Colonic mucosa (tissue), 4 donors: ENCODE results near the gene LCE1D. TPM values are rescaled to one million over a fixed set of nuclear protein-coding genes. Genes with fewer than 3 reads are reported as not detected.

Experiments
- DNase-seq: peaks from one replicate; pipeline ENCODE4 v3.0.0-alpha.2; 2020
- H3K27ac ChIP-seq: fragments of 200-600 bp; one replicate; pipeline ENCODE4 v1.8.0; 2021
- H3K27me3 ChIP-seq: fragments of 200-600 bp; one replicate; pipeline ENCODE4 v1.8.0; 2021
- H3K36me3 ChIP-seq: fragments of 200-600 bp; one replicate; pipeline ENCODE4 v1.8.0; 2021
- H3K4me1 ChIP-seq: fragments of 200-600 bp; one replicate; pipeline ENCODE4 v1.8.0; 2021; ENCODE audit warnings: mild to moderate bottlenecking
- H3K4me3 ChIP-seq: fragments of 200-600 bp; one replicate; pipeline ENCODE4 v1.8.0; 2021
- H3K9ac ChIP-seq, 2 donors: one replicate each; pipeline ENCODE4 v1.7.0; 2013; ENCODE audit warnings: control low read depth in 2 of 2, low read depth in 2 of 2, low read length in 2 of 2
- H3K9me3 ChIP-seq: fragments of 200-600 bp; one replicate; pipeline ENCODE4 v1.8.0; 2021
- intact Hi-C: fragments of 100-400 bp; cut with DNase I; formaldehyde crosslinking; loops from one replicate; pipeline ENCODE4 v1.14.1; 2022
- total RNA-seq, 2 donors: library from RNA; stranded (reverse); fragmentation: NEBNext Ultra II Directional in 1 of 2; extraction: Animal tissue kit (Norgen Biotek cat#: 25700) in 1 of 2; gene quantifications; one replicate each; pipeline ENCODE4 v1.2.1, GENCODE V29; 2021
- TF ChIP-seq, protein P1 (sequence below): fragments of 200-600 bp; IDR thresholded peaks from one replicate; pipeline ENCODE4 v1.8.0; 2022; ENCODE audit warnings: antibody characterized with exemption, mild to moderate bottlenecking
- donor health status: healthy.
- donor health status: DM: no; HTN: no; CAD: no.
- donor health status: DM: no; HTN: no; CAD: no.

LCE1D gene
- total RNA-seq, 2 donors from 2014 or later: not detected

DNA sequence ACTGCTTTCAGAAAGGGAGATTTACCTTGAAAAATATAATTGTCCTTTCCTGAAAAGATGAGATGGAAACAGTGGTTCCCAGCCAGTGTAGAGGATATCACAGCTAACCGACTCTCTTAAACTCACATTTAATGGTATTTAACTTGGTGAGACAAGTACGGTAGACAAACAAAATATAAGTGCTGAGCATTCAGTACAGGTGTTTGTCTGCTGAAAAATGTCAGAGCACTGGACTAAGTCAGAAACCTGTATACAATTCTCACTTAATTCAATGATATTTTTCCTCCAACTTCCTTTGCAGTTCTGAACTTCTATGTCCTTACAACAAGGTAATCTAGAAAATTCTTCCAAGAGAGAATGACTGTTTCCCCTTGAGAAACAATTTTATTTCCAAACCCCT, 15.2 kb downstream of the LCE1D start, which contains the start of gene LCE1B:
TSS of gene LCE1B (plus strand) at position 301 of the 400 bp plus-strand sequence. CDS start 476 bp downstream, outside the sequence.
- no peak for DNase-seq
- H3K27ac ChIP-seq: no peak within 1 kb of the TSS
- H3K9me3 ChIP-seq: no peaks in the 10 kb centered on the region
- H3K4me3 ChIP-seq: no peak within 1 kb of the TSS
- no peaks in the 10 kb centered on the region for H3K4me1 ChIP-seq
- H3K9ac ChIP-seq: no peak within 1 kb of the TSS
- no peaks in the 10 kb centered on the region for H3K36me3 ChIP-seq
- intact Hi-C loops: no loop called here
- TF ChIP-seq, protein P1, sequence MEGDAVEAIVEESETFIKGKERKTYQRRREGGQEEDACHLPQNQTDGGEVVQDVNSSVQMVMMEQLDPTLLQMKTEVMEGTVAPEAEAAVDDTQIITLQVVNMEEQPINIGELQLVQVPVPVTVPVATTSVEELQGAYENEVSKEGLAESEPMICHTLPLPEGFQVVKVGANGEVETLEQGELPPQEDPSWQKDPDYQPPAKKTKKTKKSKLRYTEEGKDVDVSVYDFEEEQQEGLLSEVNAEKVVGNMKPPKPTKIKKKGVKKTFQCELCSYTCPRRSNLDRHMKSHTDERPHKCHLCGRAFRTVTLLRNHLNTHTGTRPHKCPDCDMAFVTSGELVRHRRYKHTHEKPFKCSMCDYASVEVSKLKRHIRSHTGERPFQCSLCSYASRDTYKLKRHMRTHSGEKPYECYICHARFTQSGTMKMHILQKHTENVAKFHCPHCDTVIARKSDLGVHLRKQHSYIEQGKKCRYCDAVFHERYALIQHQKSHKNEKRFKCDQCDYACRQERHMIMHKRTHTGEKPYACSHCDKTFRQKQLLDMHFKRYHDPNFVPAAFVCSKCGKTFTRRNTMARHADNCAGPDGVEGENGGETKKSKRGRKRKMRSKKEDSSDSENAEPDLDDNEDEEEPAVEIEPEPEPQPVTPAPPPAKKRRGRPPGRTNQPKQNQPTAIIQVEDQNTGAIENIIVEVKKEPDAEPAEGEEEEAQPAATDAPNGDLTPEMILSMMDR: no peak
- H3K27me3 ChIP-seq: no peaks in the 10 kb centered on the region

GRCh38 chr1:152817309-152817708, 20.8 kb downstream of the LCE1D start:
- intact Hi-C loops: no loop called here
- Histone ChIP-seq H3K9me3 (no peaks in the 10 kb centered on the region), H3K4me1 (no peaks in the 10 kb centered on the region), H3K36me3 (no peaks in the 10 kb centered on the region), H3K27me3 (no peaks in the 10 kb centered on the region), H3K27ac (no peak overlapping the region), H3K9ac (no peak overlapping the region), H3K4me3 (no peak overlapping the region)
- no peak for DNase-seq
- TF ChIP-seq, protein P1: no peak

- H3K27me3 ChIP-seq: no peaks in the 10 kb centered on the region
- no peaks in the 10 kb centered on the region for H3K9me3 ChIP-seq
- intact Hi-C loops: no loop called here
- H3K4me1 ChIP-seq: no peaks in the 10 kb centered on the region
- no peak for DNase-seq
- TF ChIP-seq, protein P1: no peak
- no peak overlapping the region for H3K4me3 ChIP-seq
- H3K27ac ChIP-seq: no peak overlapping the region
- H3K36me3 ChIP-seq: no peaks in the 10 kb centered on the region
- no peak overlapping the region for H3K9ac ChIP-seq
Observed at GRCh38 chr1:152823294-152823693, 26.8 kb downstream of the LCE1D start.

- TF ChIP-seq, protein P1: no peak
- Histone ChIP-seq H3K27me3 (no peaks in the 10 kb centered on the region), H3K9me3 (no peaks in the 10 kb centered on the region), H3K9ac (no peak overlapping the region), H3K36me3 (no peaks in the 10 kb centered on the region), H3K27ac (no peak overlapping the region), H3K4me3 (no peak overlapping the region), H3K4me1 (no peaks in the 10 kb centered on the region)
- no peak for DNase-seq
- intact Hi-C loops: no loop called here
Observed at GRCh38 chr1:152824964-152825363, 28.4 kb downstream of the LCE1D start.

DNA sequence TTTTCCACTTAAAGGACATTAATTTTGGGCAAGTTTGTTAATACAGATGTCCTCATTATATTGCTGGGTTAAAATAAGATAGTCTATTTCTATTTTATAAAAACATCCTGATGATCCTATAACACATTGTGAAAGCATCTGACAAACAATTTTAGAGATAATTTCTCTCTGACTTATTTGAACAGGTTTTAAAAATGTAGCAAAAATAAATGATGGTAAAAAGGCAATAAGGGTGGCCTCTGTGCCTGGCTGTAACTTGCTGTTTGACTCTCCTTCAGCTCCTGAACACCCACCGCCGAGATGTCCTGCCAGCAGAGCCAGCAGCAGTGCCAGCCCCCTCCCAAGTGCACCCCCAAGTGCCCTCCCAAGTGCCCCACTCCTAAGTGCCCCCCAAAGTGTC, 30.7 kb downstream of the LCE1D start, which contains the start of gene LCE1A:
TSS of gene LCE1A (plus strand) at position 301 of the 400 bp plus-strand sequence. CDS start at position 301, 0 bp downstream.
- no peak within 1 kb of the TSS for H3K27ac ChIP-seq
- no peaks in the 10 kb centered on the region for H3K9me3 ChIP-seq
- H3K9ac ChIP-seq: no peak within 1 kb of the TSS
- no peaks in the 10 kb centered on the region for H3K36me3 ChIP-seq
- intact Hi-C loops: no loop called here
- H3K4me1 ChIP-seq: no peaks in the 10 kb centered on the region
- no peak for DNase-seq
- no peaks in the 10 kb centered on the region for H3K27me3 ChIP-seq
- TF ChIP-seq, protein P1: no peak
- H3K4me3 ChIP-seq: no peak within 1 kb of the TSS
